Body of pancreas (tissue), 4 donors: ENCODE results near the gene P2RX3.

ENCODE experiments used
- POLR2A ChIP-seq, 3 donors: fragments of 450-650 bp; IDR thresholded peaks; one replicate each; pipeline ENCODE4 v1.6.1; 2016; ENCODE audit warnings: antibody characterized with exemption in 3 of 3, mild to moderate bottlenecking in 2 of 3
- TF ChIP-seq, protein P1 (sequence below), 7 experiments: fragments of 450-650 bp in 4 of 7; fragments of 200-600 bp in 3 of 7; sonication (generic) in 3 of 7; IDR thresholded peaks; one replicate each; pipeline ENCODE4 v1.5.1; 2016 to 2019; ENCODE audit warnings: antibody characterized with exemption in 7 of 7

- TF ChIP-seq, protein P1, sequence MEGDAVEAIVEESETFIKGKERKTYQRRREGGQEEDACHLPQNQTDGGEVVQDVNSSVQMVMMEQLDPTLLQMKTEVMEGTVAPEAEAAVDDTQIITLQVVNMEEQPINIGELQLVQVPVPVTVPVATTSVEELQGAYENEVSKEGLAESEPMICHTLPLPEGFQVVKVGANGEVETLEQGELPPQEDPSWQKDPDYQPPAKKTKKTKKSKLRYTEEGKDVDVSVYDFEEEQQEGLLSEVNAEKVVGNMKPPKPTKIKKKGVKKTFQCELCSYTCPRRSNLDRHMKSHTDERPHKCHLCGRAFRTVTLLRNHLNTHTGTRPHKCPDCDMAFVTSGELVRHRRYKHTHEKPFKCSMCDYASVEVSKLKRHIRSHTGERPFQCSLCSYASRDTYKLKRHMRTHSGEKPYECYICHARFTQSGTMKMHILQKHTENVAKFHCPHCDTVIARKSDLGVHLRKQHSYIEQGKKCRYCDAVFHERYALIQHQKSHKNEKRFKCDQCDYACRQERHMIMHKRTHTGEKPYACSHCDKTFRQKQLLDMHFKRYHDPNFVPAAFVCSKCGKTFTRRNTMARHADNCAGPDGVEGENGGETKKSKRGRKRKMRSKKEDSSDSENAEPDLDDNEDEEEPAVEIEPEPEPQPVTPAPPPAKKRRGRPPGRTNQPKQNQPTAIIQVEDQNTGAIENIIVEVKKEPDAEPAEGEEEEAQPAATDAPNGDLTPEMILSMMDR (IDR thresholded peaks at IDR 0.05) = no peak
- TF ChIP-seq POLR2A (IDR thresholded peaks at IDR 0.05) = no peak
Measured at GRCh38 chr11:57307666-57308270, 30.4 kb upstream of the P2RX3 start.
